Measurements from ENCODE around the gene LOXL3.

- no peak for TF ChIP-seq CTCF (IDR thresholded peaks at IDR 0.05)
- TF ChIP-seq EZH2 (IDR thresholded peaks at IDR 0.05): no peak
- no peak for TF ChIP-seq EZH2phosphoT487 (IDR thresholded peaks at IDR 0.05)
Measured at GRCh38 chr2:74585406-74586185, 31.9 kb upstream of the LOXL3 start.
